ENCODE results near the gene CD300LG. TPM values are rescaled to one million over a fixed set of nuclear protein-coding genes. Genes with fewer than 3 reads are reported as not detected.
"Not testable (repeated sequence)": the region's sequence is repeated elsewhere in the genome, so short reads cannot be mapped to it uniquely, and the experiment has no call there.

Gene CD300LG
- total RNA-seq, 2 experiments from 2014 or later: not detected

- no peak overlapping the region for H3K27ac Mint-ChIP-seq
- DNase-seq: no peak
Observed at GRCh38 chr17:43830510-43831140, 16.4 kb upstream of the CD300LG start.

GRCh38 chr17:43831633-43832032, 15.3 kb upstream of the CD300LG start:
- H3K4me3 Mint-ChIP-seq: no peak overlapping the region
- no peaks in the 10 kb centered on the region for H3K36me3 Mint-ChIP-seq (ENCODE audit: low read depth)
- peaks cover 13% of the 10 kb centered on the region for H3K4me1 Mint-ChIP-seq
- peaks cover 43% of the 10 kb centered on the region for H3K27me3 Mint-ChIP-seq
- no peak overlapping the region for H3K27ac Mint-ChIP-seq
- ChIA-PET POLR2A (no interaction called here), CTCF (interaction anchor here (0.5 to 1.1 kb wide), 2 partner anchors 9 to 974 kb away, joined by 3 to 4 read pairs; no protein-coding TSS in a partner anchor)
- no peaks in the 10 kb centered on the region for H3K9me3 Mint-ChIP-seq
- DNase-seq: no peak

More at GRCh38 chr17:43830510-43831140, 16.4 kb upstream of the CD300LG start:
- H3K4me1 Mint-ChIP-seq: peaks cover 13% of the 10 kb centered on the region
- peaks cover 37% of the 10 kb centered on the region for H3K27me3 Mint-ChIP-seq
- CTCF ChIA-PET: interaction anchor here (1.2 kb wide), 2 partner anchors 11 to 137 kb away, joined by 3 to 4 read pairs; no protein-coding TSS in a partner anchor
- POLR2A ChIA-PET: interaction anchor here (0.6 kb wide), 1 partner anchor 24 kb away, joined by 5 read pairs; no protein-coding TSS in a partner anchor
- no peaks in the 10 kb centered on the region for H3K36me3 Mint-ChIP-seq (ENCODE audit: low read depth)
- no peak overlapping the region for H3K4me3 Mint-ChIP-seq
- no peaks in the 10 kb centered on the region for H3K9me3 Mint-ChIP-seq

- H3K27ac Mint-ChIP-seq: no peak overlapping the region
- no peak for DNase-seq
- no peaks in the 10 kb centered on the region for H3K36me3 Mint-ChIP-seq (ENCODE audit: low read depth)
- H3K27me3 Mint-ChIP-seq: peaks cover 45% of the 10 kb centered on the region
- ChIA-PET CTCF (interaction anchor here (0.5 to 1.1 kb wide), 2 partner anchors 8 to 974 kb away, joined by 3 to 4 read pairs; no protein-coding TSS in a partner anchor), POLR2A (no interaction called here)
- H3K4me1 Mint-ChIP-seq: peaks cover 13% of the 10 kb centered on the region
- peak overlapping the region; percentile 56 for H3K4me3 Mint-ChIP-seq
- H3K9me3 Mint-ChIP-seq: no peaks in the 10 kb centered on the region
Observed at GRCh38 chr17:43832168-43832975, 14.6 kb upstream of the CD300LG start.

- Mint-ChIP-seq H3K4me3 (peak within 1 kb of the TSS; percentile 63), H3K4me1 (peaks cover 13% of the 10 kb centered on the region), H3K27me3 (peaks cover 48% of the 10 kb centered on the region), H3K27ac (no peak within 1 kb of the TSS), H3K9me3 (no peaks in the 10 kb centered on the region), H3K36me3 (ENCODE audit: low read depth) (no peaks in the 10 kb centered on the region)
- ChIA-PET CTCF (interaction anchor here (0.8 to 1.1 kb wide), 2 partner anchors 9 to 13 kb away, joined by 3 read pairs; no protein-coding TSS in a partner anchor), POLR2A (no interaction called here)
- peak; percentile 40 for DNase-seq
Observed at GRCh38 chr17:43832976-43833829, 13.8 kb upstream of the CD300LG start, which contains the start of gene MPP3. TSS of gene MPP3 (minus strand) at chr17:43833146. CDS start at chr17:43831906, 1,240 bp downstream.

- ChIA-PET POLR2A (no interaction called here), CTCF (interaction anchor here (1.1 kb wide), 1 partner anchor 12 kb away, joined by 3 read pairs; no protein-coding TSS in a partner anchor)
- Mint-ChIP-seq H3K9me3 (no peaks in the 10 kb centered on the region), H3K4me1 (peaks cover 13% of the 10 kb centered on the region), H3K4me3 (no peak overlapping the region), H3K27ac (no peak overlapping the region), H3K36me3 (ENCODE audit: low read depth) (no peaks in the 10 kb centered on the region), H3K27me3 (peaks cover 48% of the 10 kb centered on the region)
- DNase-seq: no peak
Observed at GRCh38 chr17:43834106-43834505, 12.9 kb upstream of the CD300LG start.

- no peak overlapping the region for H3K27ac Mint-ChIP-seq
- DNase-seq: no peak
- no peaks in the 10 kb centered on the region for H3K4me1 Mint-ChIP-seq
- CTCF ChIA-PET: interaction anchor here (0.5 to 1.6 kb wide), 3 partner anchors 22 to 857 kb away, joined by 3 read pairs; no protein-coding TSS in a partner anchor
- H3K9me3 Mint-ChIP-seq: no peaks in the 10 kb centered on the region
- no peaks in the 10 kb centered on the region for H3K36me3 Mint-ChIP-seq (ENCODE audit: low read depth)
- peaks cover 28% of the 10 kb centered on the region for H3K27me3 Mint-ChIP-seq
- POLR2A ChIA-PET: no interaction called here
- H3K4me3 Mint-ChIP-seq: no peak overlapping the region
Observed at GRCh38 chr17:43839670-43840108, 7.3 kb upstream of the CD300LG start.

- POLR2A ChIA-PET: no interaction called here
- no peak for DNase-seq
- Mint-ChIP-seq H3K4me1 (no peaks in the 10 kb centered on the region), H3K36me3 (ENCODE audit: low read depth) (no peaks in the 10 kb centered on the region), H3K4me3 (no peak overlapping the region), H3K9me3 (no peaks in the 10 kb centered on the region), H3K27ac (no peak overlapping the region), H3K27me3 (peaks cover 30% of the 10 kb centered on the region)
- CTCF ChIA-PET: interaction anchor here (1.0 to 1.6 kb wide), 3 partner anchors 9 to 103 kb away, joined by 3 to 4 read pairs (median 3); no protein-coding TSS in a partner anchor
Observed at GRCh38 chr17:43840814-43841213, 6.2 kb upstream of the CD300LG start.

GRCh38 chr17:43841282-43841681, 5.7 kb upstream of the CD300LG start:
- no peaks in the 10 kb centered on the region for H3K9me3 Mint-ChIP-seq
- CTCF ChIA-PET: interaction anchor here (1.0 to 1.5 kb wide), 3 partner anchors 8 to 102 kb away, joined by 3 to 4 read pairs (median 3); partner anchors contain the start of gene MPP3
- H3K27ac Mint-ChIP-seq: no peak overlapping the region

GRCh38 chr17:43842091-43842974, 4.6 kb upstream of the CD300LG start:
- H3K4me1 Mint-ChIP-seq; POLR2A ChIA-PET; H3K36me3 Mint-ChIP-seq (ENCODE audit: low read depth); DNase-seq; H3K9me3 Mint-ChIP-seq; H3K4me3 Mint-ChIP-seq: not testable (repeated sequence)
- Mint-ChIP-seq H3K27ac (peak overlapping the region; percentile 55), H3K27me3 (peaks cover 23% of the 10 kb centered on the region)
- CTCF ChIA-PET: interaction anchor here (1.0 kb wide), 1 partner anchor 9 kb away, joined by 3 read pairs; the partner anchor contains the start of gene MPP3

More at GRCh38 chr17:43841282-43841681, 5.7 kb upstream of the CD300LG start:
- Mint-ChIP-seq H3K4me3 (no peak overlapping the region), H3K4me1 (no peaks in the 10 kb centered on the region), H3K27me3 (peaks cover 27% of the 10 kb centered on the region), H3K36me3 (ENCODE audit: low read depth) (no peaks in the 10 kb centered on the region)
- DNase-seq: no peak
- POLR2A ChIA-PET: no interaction called here

GRCh38 chr17:43842975-43843325, 4.0 kb upstream of the CD300LG start:
- H3K4me1 Mint-ChIP-seq: no peaks in the 10 kb centered on the region
- H3K27ac Mint-ChIP-seq: peak overlapping the region; percentile 55
- H3K36me3 Mint-ChIP-seq (ENCODE audit: low read depth): no peaks in the 10 kb centered on the region
- peaks cover 23% of the 10 kb centered on the region for H3K27me3 Mint-ChIP-seq
- no peak overlapping the region for H3K4me3 Mint-ChIP-seq
- H3K9me3 Mint-ChIP-seq: no peaks in the 10 kb centered on the region
- CTCF ChIA-PET: interaction anchor here (0.6 kb wide), 1 partner anchor 620 kb away, joined by 3 read pairs; no protein-coding TSS in a partner anchor
- POLR2A ChIA-PET: no interaction called here
- DNase-seq: no peak

GRCh38 chr17:43844241-43844640, 2.7 kb upstream of the CD300LG start:
- Mint-ChIP-seq H3K4me1 (no peaks in the 10 kb centered on the region), H3K9me3 (no peaks in the 10 kb centered on the region), H3K36me3 (ENCODE audit: low read depth) (no peaks in the 10 kb centered on the region), H3K27me3 (peaks cover 23% of the 10 kb centered on the region), H3K4me3 (no peak overlapping the region), H3K27ac (no peak overlapping the region)
- DNase-seq: no peak
- ChIA-PET POLR2A (no interaction called here), CTCF (no interaction called here)

Data from activated CD4-positive, alpha-beta T cell treated with anti-CD3 and anti-CD28 coated beads, Interleukin-2, amount 10 ng/mL, durations not matched to agents 7 days and 5 days (primary cell).